Activated CD4-positive, alpha-beta T cell treated with anti-CD3 and anti-CD28 coated beads, Interleukin-10, Interleukin-2, amounts not matched to agents 100 ng/mL and 50 ng/mL, durations not matched to agents 16 hours and 8 hours (primary cell): Measurements from ENCODE around the gene LDLRAD3.

Experiments
- DNase-seq: peaks from one replicate; pipeline ENCODE4 v3.0.0-alpha.2; 2020

The LDLRAD3 gene

GRCh38 chr11:35962369-35963138, 18.7 kb downstream of the LDLRAD3 start:
- no peak for DNase-seq

DNA sequence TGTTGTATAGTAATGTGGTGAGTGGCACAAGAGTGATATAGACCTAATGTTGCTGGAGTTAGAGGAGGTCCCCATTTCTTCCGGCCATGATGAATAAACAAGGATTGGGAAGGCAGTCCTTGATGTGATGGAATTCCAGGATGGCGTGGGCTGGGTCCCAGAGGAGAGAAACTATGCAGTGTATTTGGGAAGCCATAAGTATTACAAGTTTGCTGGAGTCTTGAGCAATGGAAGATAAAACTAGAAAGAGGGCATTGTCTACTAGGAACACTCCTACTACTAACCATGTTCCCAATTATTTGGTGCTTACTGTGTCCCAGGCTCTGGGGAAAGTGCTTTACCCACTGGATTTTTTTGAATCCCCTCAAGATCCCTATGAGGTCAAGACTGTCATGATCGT, 20.0 kb downstream of the LDLRAD3 start:
- no peak for DNase-seq

DNA sequence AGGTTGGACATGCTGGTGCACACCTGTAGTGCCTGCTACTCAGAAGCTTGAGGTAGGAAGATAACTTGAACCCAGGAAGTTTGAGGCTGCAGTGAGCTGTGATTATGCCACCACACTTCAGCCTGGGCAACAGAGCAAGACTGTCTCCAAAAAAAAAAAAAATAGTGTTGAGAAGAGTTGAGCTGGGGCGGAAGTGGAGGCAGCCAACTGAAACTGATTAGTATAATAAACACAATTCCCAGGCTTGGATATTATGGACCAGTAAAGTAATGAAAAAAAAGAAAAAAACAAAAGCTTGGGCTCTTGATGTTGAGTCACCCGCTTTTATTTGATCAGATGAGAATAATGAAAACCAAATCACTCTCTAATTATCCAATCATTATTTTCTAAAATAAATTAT, 21.0 kb downstream of the LDLRAD3 start:
- no peak for DNase-seq

- DNase-seq = no peak
Measured at GRCh38 chr11:35967042-35967441, 23.2 kb downstream of the LDLRAD3 start.

GRCh38 chr11:35968386-35969088, 24.7 kb downstream of the LDLRAD3 start:
- DNase-seq = no peak

GRCh38 chr11:35969089-35970042, 25.5 kb downstream of the LDLRAD3 start:
- no peak for DNase-seq

GRCh38 chr11:35970445-35970844, 26.6 kb downstream of the LDLRAD3 start:
- no peak for DNase-seq

DNA sequence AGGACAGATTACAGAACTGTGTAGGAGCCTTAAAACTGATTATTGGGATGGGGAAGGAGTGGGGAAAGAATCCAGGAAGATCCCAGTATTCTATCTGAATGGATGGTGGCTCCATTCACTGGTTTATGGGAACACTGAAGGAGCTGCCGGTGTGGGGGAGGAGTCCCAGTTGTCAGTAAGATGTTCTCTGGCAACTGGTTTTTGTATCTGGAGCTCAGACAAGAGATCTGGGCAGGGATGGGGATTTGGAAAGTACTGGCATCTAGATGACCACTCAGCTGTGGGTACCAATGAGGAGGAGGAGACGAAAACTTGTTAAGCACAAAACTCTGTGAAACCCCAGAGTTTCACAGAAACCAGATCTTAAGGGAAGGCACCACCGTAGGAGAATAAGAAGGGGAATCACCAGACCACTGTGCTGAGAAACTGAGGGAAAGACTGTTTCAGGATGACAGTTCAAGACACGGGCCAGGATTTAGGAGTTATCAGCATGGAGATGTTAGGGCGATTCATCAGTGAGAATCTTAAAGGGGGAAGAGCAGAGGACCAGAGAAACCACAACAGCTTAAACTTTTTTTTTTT, 28.1 kb downstream of the LDLRAD3 start:
- DNase-seq = no peak

DNA sequence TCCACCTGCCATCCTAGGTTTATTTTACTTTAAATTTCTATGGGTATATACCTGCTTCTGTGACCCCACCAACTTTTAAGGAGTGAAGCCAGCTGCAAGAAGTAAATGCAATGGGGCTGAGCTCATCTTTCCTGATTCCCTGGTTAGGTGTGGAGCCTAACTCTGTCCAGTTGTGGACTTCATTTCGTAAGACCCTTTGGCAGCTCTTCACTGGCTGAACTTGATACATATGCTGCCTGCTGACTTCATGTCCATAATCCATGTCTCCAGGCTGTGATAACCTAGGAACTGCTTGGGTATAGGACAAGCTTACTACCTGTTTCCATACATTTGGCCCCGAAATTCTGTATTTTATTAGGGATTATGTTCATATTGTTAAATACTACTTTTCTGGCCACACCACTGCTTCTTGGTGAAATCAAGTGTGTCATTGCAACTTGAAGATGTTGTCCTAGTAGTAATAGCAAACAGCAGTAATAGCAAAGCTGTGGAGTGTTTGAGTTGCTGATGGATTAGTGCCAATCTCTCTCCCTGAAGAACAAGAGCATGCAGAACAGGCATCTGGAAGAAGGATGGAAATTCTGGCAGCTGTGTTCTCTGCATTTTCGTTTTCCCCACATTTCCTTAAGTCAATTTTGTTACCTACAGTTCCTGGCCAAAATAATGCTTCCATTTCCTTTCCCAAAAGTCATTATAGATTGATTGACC, 31.2 kb downstream of the LDLRAD3 start:
- DNase-seq = no peak

DNA sequence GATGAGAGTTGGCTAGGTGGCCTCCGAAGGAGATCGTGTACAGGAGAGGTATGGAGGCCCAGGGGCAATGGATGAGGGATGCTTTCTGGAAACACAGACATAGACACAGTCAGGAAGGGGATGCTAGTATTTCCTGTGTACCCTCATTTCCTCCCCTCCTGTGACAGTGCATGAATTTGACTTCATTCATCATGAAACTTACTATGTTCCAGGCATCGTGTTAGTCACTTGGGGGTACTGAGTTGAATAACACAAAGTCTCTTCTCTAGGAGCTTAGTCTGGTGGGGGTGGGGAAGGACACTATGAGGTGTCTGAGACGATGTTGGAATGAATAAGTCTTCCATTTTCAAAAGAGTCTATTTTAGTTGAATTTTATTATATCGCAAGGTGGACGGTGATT, 32.6 kb downstream of the LDLRAD3 start:
- DNase-seq = peak; percentile 2

- DNase-seq = no peak
Measured at GRCh38 chr11:35978183-35978582, 34.3 kb downstream of the LDLRAD3 start.

- no peak for DNase-seq
Measured at GRCh38 chr11:35978891-35979290, 35.0 kb downstream of the LDLRAD3 start.

DNA sequence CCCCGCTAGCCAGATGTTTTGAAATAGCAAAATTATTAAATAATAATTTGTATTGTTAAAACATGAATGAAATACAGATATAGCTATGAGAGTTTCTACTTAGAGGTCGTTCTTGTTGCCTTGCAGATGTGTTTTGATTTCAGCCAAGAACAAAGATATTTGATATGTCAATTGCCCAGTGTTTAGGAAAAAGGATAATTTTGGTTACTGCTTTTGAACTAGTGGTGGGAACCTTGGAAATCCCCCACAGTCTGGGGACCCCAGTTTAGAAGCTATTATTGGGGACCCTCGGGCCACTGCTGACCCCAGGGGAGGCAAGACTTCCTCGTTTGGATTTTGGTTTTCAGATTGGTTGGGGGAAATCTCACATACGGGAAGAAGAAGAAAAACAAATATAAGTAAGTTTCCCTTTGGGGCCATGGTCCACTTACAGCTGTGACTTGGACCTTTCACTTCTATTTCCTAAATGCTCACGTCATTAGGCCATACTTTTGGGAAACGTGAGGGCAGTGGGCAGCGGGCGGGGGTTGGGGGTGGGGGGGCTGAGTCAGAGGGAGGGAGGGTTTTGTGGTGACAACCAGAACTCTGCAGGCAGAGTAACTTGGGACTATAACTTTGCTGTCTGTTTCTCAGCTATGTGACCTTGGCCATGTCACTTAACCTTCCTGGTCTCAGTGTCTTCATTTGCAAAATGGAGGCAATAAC, 37.0 kb downstream of the LDLRAD3 start:
- DNase-seq = no peak

DNA sequence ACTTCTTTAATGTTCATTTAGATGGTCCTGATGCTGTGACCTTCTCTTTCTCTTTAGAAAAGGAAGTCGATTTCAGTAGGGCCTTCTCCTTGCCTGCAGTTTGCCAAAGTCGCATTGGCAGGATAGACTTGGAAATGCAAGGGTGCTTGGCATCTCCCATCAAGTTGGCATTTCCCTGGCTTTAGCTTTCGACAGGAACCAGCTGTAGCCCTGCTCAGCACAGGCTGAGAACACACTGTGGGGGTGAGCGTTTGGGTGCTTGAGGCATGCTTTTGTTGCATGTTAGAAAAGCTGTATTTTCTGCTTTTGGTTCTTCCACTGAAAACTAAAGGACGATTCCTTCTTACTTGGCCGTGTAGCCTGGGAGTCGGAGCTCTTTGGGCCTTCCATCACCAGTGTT, 37.7 kb downstream of the LDLRAD3 start:
- no peak for DNase-seq

DNA sequence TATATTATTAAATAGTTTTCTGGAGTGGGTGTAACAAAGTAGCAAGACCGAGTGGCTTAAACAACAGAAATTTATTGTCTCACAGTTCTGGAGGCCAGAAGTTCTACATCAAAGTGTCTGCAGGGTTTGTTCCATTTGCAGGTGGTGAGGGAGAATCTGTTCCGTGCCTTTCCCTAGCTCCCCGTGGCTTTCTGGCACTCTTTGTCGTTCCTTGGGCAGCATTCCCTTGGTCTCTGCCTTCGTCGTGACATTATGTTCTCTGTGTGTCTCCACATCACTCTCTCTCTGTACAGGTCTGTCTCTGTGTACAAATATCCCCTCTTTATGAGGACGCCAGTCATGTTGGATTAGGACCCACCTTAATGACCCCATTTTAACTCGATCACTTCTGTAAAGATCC, 38.2 kb downstream of the LDLRAD3 start:
- DNase-seq = no peak

DNA sequence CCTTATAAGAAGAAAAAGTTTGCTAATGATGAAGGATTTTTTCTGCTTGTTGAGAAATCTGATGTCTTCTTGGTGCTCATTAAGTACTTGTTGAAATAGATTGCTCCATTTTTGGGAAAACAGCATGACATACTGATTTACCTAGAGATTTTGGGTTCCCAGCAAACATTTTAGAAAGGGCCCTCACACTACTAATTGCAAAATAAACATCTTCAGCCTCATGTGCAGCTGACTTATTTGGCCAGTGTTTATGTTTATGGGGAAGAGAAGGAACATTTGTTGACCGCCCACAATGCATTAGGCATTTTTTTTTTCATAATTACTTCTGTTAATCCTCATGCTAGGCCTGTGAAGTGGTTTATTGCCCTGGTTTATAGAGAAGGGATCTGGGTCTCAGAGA, 40.1 kb downstream of the LDLRAD3 start:
- DNase-seq = no peak

DNA sequence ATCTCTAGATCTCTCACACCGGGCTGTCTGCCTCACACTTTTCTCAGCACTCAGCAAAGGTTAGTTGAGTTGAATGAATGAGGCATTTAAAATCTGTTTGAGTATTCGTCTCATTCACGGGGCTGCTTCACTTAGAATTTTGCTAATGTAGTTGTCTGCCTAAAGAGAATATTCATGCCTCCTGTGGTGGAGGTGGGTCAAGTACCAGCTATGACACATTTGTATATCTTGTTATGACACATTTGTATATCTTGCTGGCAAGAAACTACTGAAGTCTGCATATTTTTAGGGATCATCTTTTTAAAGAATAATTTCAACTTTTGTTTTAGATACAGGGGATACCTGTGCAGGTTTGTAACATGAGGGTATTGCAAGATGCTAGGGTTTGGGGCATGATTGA, 43.1 kb downstream of the LDLRAD3 start:
- DNase-seq = no peak

- DNase-seq = no peak
Measured at GRCh38 chr11:35990170-35990569, 46.3 kb downstream of the LDLRAD3 start.

DNA sequence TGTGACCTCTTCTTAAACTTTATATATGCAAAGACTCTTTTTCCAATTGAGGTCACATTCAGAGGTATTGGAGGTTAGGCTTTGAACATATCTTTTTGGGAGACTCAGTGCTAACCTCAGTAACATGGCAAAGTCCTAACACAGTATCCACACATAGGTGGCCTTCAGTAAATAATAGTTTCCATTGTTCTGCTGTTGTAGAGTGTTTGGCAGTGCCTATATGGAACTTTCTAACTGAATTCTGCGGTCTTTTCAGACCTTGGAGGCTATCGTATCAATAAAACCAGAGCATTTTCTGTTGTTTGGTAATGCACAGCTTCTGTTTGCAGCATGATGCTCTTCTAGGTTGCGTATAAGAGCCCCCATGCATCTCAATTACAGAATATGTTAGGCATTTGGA, 47.0 kb downstream of the LDLRAD3 start:
- no peak for DNase-seq

- DNase-seq = no peak
Measured at GRCh38 chr11:35992548-35992947, 48.7 kb downstream of the LDLRAD3 start.

DNA sequence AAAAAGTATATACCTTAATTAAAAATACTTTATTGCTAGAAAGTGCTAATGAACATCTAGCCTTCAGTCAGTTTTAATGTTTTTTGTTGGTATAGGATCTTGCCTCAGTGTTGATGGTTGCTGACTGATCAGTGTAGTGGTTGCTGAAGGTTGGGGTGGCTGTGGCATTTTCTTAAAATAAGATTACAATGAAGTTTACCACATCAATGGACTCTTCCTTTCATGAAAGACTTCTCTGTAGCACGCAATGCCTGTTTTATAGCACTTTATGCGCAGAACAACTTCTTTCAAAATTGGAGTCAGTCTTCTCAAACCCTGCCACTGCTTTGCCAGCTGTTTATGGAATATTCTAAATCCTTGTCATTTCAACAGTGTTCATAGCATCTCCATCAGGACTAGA, 50.6 kb downstream of the LDLRAD3 start:
- DNase-seq = peak; percentile 26
